GM19438 (cell line): Measurements from ENCODE around the gene CC2D1A.
A peak's percentile ranks its signal among the peaks of the same experiment; 100 is the strongest.

Experiments used
- ATAC-seq: cut with Tn5 transposase; IDR thresholded peaks from one replicate; pipeline ENCODE4 v1.9.1; 2021; ENCODE audit warnings: low read depth; ENCODE audit not compliant: unreplicated experiment

Gene CC2D1A

GRCh38 chr19:13905634-13906520 lies at the start of gene CC2D1A, which contains the start of gene BRME1:
TSS of gene CC2D1A (plus strand) at chr19:13906201. CDS start at chr19:13906442, 241 bp downstream.
TSS of gene BRME1 (minus strand) at chr19:13906117. CDS start at chr19:13904892, 1,225 bp downstream.
- ATAC-seq, result peak; percentile 89

GRCh38 chr19:13856497-13856896 lies 49.5 kb upstream of the CC2D1A start:
- ATAC-seq, result no peak

- no peak for ATAC-seq
Observed at GRCh38 chr19:13859361-13859880, 46.6 kb upstream of the CC2D1A start.

- no peak for ATAC-seq
Observed at GRCh38 chr19:13860679-13861391, 45.2 kb upstream of the CC2D1A start.

GRCh38 chr19:13861392-13861713 lies 44.6 kb upstream of the CC2D1A start:
- peak; percentile 11 for ATAC-seq

- ATAC-seq, result peak; percentile 72
Observed at GRCh38 chr19:13861714-13862531, 44.1 kb upstream of the CC2D1A start.

GRCh38 chr19:13864046-13864666 lies 41.8 kb upstream of the CC2D1A start:
- no peak for ATAC-seq

GRCh38 chr19:13864667-13865570 lies 41.1 kb upstream of the CC2D1A start:
- ATAC-seq, result no peak

GRCh38 chr19:13865571-13866462 lies 40.2 kb upstream of the CC2D1A start:
- no peak for ATAC-seq

- ATAC-seq, result no peak
Observed at GRCh38 chr19:13866463-13867046, 39.4 kb upstream of the CC2D1A start.

GRCh38 chr19:13868663-13869062 lies 37.3 kb upstream of the CC2D1A start:
- no peak for ATAC-seq

GRCh38 chr19:13869281-13869680 lies 36.7 kb upstream of the CC2D1A start:
- ATAC-seq, result no peak

GRCh38 chr19:13870873-13871272 lies 35.1 kb upstream of the CC2D1A start:
- ATAC-seq, result no peak

- ATAC-seq, result no peak
Observed at GRCh38 chr19:13872339-13872694, 33.7 kb upstream of the CC2D1A start.

- no peak for ATAC-seq
Observed at GRCh38 chr19:13872695-13873389, 33.2 kb upstream of the CC2D1A start.

GRCh38 chr19:13873834-13874515 lies 32.0 kb upstream of the CC2D1A start:
- ATAC-seq, result no peak

GRCh38 chr19:13875824-13876223 lies 30.2 kb upstream of the CC2D1A start:
- no peak for ATAC-seq
